ENCODE measurements around the gene FBN1. TPM values are rescaled to one million over a fixed set of nuclear protein-coding genes. Genes with fewer than 3 reads are reported as not detected.
A peak's percentile ranks its signal among the peaks of the same experiment; 100 is the strongest.

FBN1 gene
- total RNA-seq, 1 donor from 2014 or later = 78.8 TPM

DNA sequence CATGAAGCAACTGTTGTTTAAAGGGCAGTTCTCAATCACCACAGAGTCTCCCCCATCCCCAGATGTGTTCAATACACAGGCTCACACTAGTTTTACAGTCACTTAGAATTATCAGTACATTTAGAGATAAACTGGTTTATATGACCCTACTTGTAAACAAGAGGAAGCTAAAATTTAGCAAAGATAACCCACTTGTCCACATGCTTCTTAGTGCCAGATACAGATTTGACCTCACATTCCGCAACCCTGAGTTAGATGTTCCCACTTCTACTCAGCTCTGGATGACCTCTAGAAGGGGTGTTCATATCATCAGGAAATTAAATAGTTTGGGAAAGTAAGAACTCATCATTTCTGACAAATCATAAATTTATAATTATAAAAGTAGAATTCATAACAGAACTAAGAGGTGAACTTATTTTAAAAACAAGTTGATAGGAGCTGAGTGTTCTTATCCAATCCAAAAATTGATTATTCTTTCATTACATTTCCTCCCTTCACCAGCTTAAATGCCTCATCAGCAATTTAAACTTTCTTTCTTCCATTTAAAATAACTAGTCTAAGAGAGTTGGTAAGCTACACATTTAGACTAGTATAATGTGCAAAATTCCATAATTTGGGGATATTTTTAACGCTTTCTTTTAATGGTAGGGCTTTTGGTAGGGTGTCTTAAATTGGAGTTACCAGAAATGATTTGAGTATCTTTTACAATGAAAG lies 131.2 kb downstream of the FBN1 start:
- no peak overlapping the region for H2AFZ ChIP-seq (replicated peaks)
- no peak overlapping the region for H3K4me3 ChIP-seq
- H3K27me3 Mint-ChIP-seq (ENCODE audit: insufficient read depth, low read depth) = no peaks in the 10 kb centered on the region
- no peak overlapping the region for H3K27ac ChIP-seq
- H3K9ac ChIP-seq = no peak overlapping the region
- H3K4me2 ChIP-seq = no peak overlapping the region
- no peaks in the 10 kb centered on the region for H3K79me2 ChIP-seq (ENCODE audit: low read depth)
- H3K27ac Mint-ChIP-seq = no peak overlapping the region
- H3K36me3 Mint-ChIP-seq = peaks cover 6% of the 10 kb centered on the region
- no peak for DNase-seq (ENCODE audit: low spot score)
- no peaks in the 10 kb centered on the region for H3K27me3 ChIP-seq
- peaks cover 3% of the 10 kb centered on the region for H3K36me3 ChIP-seq
- no peaks in the 10 kb centered on the region for H4K20me1 ChIP-seq (ENCODE audit: low read depth)
- no peak overlapping the region for H3K4me3 Mint-ChIP-seq
- no peaks in the 10 kb centered on the region for H3F3A ChIP-seq (ENCODE audit: low read depth)
- H3K9me3 ChIP-seq (ENCODE audit: low read depth) = no peaks in the 10 kb centered on the region
- H3K4me1 ChIP-seq = no peaks in the 10 kb centered on the region
- TF ChIP-seq EZH2phosphoT487 (IDR thresholded peaks at IDR 0.05) = no peak
- TF ChIP-seq CTCF (IDR thresholded peaks at IDR 0.05) = no peak
- TF ChIP-seq EZH2 (IDR thresholded peaks at IDR 0.05) = no peak
- H3K9me3 Mint-ChIP-seq = no peaks in the 10 kb centered on the region
- no peaks in the 10 kb centered on the region for H3K4me1 Mint-ChIP-seq

GRCh38 chr15:48510976-48511375 lies 134.5 kb downstream of the FBN1 start:
- no peaks in the 10 kb centered on the region for H3K27me3 Mint-ChIP-seq (ENCODE audit: insufficient read depth, low read depth)
- H3K4me3 Mint-ChIP-seq = no peak overlapping the region
- Histone ChIP-seq H4K20me1 (ENCODE audit: low read depth) (no peaks in the 10 kb centered on the region), H3K79me2 (ENCODE audit: low read depth) (no peaks in the 10 kb centered on the region), H3K27me3 (no peaks in the 10 kb centered on the region), H3K9ac (no peak overlapping the region), H3K4me1 (no peaks in the 10 kb centered on the region), H3F3A (ENCODE audit: low read depth) (no peaks in the 10 kb centered on the region), H3K4me2 (no peak overlapping the region), H3K27ac (no peak overlapping the region), H3K4me3 (no peak overlapping the region), H2AFZ (replicated peaks) (no peak overlapping the region), H3K9me3 (ENCODE audit: low read depth) (no peaks in the 10 kb centered on the region), H3K36me3 (peaks cover 3% of the 10 kb centered on the region)
- no peaks in the 10 kb centered on the region for H3K9me3 Mint-ChIP-seq
- TF ChIP-seq EZH2 (IDR thresholded peaks at IDR 0.05) (no peak), EZH2phosphoT487 (IDR thresholded peaks at IDR 0.05) (no peak), CTCF (IDR thresholded peaks at IDR 0.05) (no peak)
- H3K4me1 Mint-ChIP-seq = no peaks in the 10 kb centered on the region
- peaks cover 4% of the 10 kb centered on the region for H3K36me3 Mint-ChIP-seq
- H3K27ac Mint-ChIP-seq = no peak overlapping the region
- no peak for DNase-seq (ENCODE audit: low spot score)

DNA sequence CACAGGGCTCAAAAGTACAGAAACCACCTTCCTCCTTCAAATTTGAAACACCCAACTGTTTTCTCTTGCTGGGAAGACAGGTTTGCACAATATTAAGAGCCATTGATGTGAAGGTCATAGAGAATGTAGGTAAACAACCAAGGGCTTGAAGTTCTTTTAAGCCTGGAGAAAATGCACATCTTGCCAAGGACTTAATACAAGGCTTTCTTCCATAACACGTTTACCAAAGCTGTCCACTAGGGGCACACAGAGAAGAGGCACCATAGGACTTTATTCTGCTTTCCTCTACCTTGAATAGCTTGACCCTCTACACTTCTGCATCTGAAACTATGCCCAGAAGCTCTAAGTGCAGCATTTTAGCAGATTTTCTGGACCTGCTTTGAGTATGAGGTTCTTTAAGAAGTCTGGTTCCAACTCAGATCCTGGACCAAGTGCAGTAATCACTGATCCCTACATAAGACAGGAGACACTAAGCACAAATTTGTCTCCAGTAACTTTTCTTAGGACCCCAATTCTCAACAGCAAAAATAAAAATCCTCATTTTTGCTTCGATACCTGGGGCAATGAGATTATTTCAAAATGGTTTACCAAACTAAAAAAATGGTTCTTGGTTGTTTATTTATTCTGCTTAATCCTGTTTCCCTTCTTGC lies 138.0 kb downstream of the FBN1 start:
- Histone ChIP-seq H3K4me2 (no peak overlapping the region), H3K9ac (no peak overlapping the region), H3K27ac (no peak overlapping the region), H3K4me3 (no peak overlapping the region), H4K20me1 (ENCODE audit: low read depth) (no peaks in the 10 kb centered on the region), H3K9me3 (ENCODE audit: low read depth) (no peaks in the 10 kb centered on the region), H3K79me2 (ENCODE audit: low read depth) (no peaks in the 10 kb centered on the region), H2AFZ (replicated peaks) (no peak overlapping the region), H3K36me3 (peaks cover under 1% of the 10 kb centered on the region), H3F3A (ENCODE audit: low read depth) (no peaks in the 10 kb centered on the region), H3K27me3 (no peaks in the 10 kb centered on the region), H3K4me1 (no peaks in the 10 kb centered on the region)
- no peak overlapping the region for H3K27ac Mint-ChIP-seq
- no peaks in the 10 kb centered on the region for H3K9me3 Mint-ChIP-seq
- no peak overlapping the region for H3K4me3 Mint-ChIP-seq
- DNase-seq (ENCODE audit: low spot score) = peak; percentile 72
- H3K4me1 Mint-ChIP-seq = no peaks in the 10 kb centered on the region
- H3K27me3 Mint-ChIP-seq (ENCODE audit: insufficient read depth, low read depth) = no peaks in the 10 kb centered on the region
- peak; percentile 74 for TF ChIP-seq CTCF (IDR thresholded peaks at IDR 0.05)
- TF ChIP-seq EZH2 (IDR thresholded peaks at IDR 0.05) = no peak
- TF ChIP-seq EZH2phosphoT487 (IDR thresholded peaks at IDR 0.05) = no peak
- peaks cover 16% of the 10 kb centered on the region for H3K36me3 Mint-ChIP-seq

All from neural progenitor cell (in vitro differentiated cells).